Stimulated activated CD8-positive, alpha-beta memory T cell treated with anti-CD3 and anti-CD28 coated beads, Interleukin-4, amount 100 ng/mL, for 24 hours (primary cell): ENCODE data around the gene SMIM15.
"Not testable (repeated sequence)": the region's sequence is repeated elsewhere in the genome, so short reads cannot be mapped to it uniquely, and the experiment has no call there.

Experiments
- DNase-seq: peaks from one replicate; pipeline ENCODE4 v3.0.0-alpha.2; 2020; ENCODE audit warnings: low read depth

SMIM15 gene, protein sequence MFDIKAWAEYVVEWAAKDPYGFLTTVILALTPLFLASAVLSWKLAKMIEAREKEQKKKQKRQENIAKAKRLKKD

GRCh38 chr5:61162010-61162831 is at the start of gene SMIM15:
SMIM15 (minus strand) TSS chr5:61162468; CDS start chr5:61160171, 2,297 bp downstream.
- DNase-seq, result peak; percentile 73

DNA sequence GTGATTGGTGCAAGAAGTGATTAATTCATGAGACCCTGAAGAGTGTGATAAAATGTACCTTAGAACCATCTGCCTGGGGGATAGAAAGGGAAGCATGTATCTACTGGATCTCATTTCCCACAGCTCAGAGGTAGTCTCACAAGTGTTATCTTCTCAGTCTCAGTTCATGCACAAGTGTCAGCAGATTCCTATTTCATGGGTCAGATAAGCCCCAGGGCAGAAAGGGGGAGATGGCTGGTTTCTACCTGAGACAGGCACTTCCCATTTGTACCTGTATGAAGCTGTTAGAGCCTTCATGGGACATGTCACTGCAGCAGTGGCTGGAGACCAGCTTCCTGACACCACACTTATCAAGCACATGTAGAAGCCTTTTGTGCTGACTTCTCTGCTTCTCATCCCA is 45.6 kb upstream of the SMIM15 start:
- no peak for DNase-seq

DNA sequence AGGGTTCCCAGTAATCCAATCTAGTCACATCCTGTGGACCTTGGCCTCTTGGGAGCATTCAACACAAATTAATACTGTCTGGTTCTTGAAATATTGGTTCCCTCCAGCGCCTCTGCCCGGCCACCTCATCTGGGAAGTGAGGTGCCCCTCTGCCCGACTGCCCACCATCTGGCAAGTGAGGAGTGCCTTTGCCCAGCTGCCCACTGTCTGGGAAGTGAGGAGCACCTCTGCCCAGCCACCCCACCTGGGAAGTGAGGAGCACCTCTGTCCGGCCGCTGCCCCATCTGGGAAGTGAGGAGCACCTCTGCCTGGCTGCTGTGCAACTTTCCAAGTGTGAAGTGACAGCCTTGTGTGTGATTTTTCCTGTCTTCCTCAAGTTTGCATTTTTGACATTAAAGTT is 42.7 kb upstream of the SMIM15 start:
- DNase-seq, result no peak

DNA sequence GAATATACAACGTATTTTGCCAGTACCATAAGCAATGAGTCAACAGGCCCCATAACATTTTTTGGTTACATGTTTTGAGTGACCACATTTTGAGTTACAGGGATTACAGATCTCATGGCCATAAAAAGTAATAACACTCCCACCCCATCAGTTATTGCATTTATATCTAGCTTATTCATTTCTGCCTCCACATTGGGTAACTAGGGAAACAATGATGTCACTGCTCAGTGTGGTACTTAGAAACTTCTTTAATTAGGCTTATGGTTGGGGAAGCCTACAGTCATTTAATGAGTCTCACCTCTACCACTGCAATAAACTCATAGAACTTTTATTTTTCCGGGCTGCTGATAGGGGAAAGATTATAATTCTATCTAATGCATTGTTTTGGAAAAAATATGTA is 39.9 kb upstream of the SMIM15 start:
- DNase-seq, result no peak

DNA sequence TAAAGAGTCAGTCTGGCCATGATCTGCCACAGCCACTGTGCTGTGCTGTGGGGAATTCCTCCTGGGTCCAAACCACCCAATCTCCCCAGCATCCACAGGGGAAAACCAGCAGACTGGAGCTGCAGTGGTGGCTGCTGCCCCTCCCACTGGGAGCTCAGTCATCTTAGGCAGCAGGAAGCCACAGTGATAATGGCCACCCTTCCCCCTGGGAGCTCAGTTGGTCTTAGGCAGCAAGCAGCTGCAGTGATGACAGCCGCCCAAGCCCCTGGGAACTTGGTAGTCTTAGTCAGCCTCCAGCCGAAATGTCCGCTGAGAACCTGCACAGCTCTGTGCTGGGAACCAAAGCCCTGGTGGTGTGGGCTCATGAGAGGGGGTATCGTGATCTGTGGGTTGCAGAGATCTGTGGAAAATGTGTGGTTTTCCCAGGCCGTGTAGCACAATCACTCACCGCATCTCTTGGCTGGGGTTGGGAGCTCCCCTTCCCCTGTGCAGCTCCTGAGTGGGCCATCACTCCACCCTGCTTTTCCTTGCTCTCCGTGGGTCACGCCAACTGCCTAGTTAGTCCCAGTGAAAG is 38.4 kb upstream of the SMIM15 start:
- DNase-seq, result no peak

- no peak for DNase-seq
Observed at GRCh38 chr5:61198606-61199005, 36.3 kb upstream of the SMIM15 start.

GRCh38 chr5:61187826-61188225 is 25.6 kb upstream of the SMIM15 start:
- not testable (repeated sequence) for DNase-seq

GRCh38 chr5:61187352-61187751 is 25.1 kb upstream of the SMIM15 start:
- DNase-seq, result not testable (repeated sequence)

- DNase-seq, result no peak
Observed at GRCh38 chr5:61186634-61187033, 24.4 kb upstream of the SMIM15 start.

DNA sequence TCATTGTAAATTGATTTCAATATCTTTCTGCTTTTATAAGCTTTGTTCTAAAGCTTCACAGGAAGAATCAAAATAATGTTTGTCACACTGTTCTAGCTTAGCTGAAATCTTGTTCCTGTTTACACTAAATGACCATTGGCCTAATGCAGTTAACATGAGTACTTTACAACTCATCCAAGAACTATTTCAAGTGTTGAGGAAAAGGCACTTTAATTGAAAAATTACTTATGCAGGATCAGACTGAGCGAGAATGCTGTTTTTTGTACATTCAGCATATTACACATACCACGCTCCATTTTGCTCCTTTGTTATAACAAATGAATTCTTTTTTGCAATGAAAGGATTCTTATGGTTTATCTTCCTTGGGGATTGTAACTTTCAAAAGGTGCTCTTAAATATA is 22.4 kb upstream of the SMIM15 start:
- DNase-seq, result no peak

DNA sequence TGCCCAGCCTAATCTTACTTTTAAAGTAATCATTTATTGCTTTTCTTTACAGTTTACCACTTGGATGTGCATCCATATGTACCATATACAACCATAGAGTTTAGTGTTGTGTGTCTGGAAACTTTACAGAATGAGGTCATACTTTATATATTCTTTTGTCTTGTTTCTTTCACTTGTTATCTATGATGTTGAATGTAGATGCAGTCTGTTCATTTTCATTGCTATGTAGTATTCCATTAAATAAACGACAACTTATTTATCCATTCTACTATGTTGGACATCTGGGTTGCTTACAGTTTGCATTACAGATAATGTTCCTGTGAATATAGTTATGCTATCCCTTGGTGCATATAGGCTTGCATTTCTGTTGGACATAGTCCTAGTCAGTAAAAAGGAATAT is 21.3 kb upstream of the SMIM15 start:
- no peak for DNase-seq

DNA sequence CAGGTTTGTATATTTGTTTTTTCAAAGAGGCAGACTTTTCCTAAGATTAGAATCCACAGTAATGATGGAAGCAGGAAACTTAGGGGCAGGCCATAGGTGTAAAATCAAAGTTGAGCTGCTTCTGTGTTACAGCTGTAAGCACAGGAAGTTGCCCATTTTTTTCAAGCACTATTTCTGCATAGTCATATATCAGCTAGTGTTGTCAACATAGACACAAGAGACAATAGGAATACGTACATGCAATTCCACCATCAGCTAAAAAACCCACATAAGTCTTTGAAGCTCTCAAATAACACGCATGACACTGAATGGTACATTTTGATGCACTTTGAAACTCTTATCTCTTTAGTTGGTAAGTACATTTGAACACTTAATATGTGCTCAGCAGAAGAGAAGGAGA is 20.2 kb upstream of the SMIM15 start:
- DNase-seq, result no peak

GRCh38 chr5:61180886-61181285 is 18.6 kb upstream of the SMIM15 start:
- DNase-seq, result no peak

DNA sequence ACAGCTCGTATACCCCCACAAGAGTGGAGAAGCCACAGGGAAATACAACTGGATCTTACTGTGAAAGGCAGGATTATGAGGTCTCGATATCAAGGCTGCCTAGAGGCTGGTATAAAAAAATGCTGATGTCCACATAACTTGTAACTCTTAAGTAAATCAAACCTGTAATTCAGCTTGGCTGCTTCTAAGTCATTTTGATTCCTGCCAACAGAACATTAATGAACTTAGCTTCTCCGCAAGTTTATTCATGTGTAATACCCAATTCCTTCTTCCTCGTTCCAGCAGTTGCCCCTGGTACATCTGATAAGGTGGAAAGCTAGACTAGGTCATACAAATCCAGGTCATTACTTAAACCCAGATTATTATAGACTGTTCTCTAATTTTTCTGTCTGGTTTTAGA is 16.4 kb upstream of the SMIM15 start:
- DNase-seq, result no peak

- DNase-seq, result no peak
Observed at GRCh38 chr5:61177716-61178115, 15.4 kb upstream of the SMIM15 start.

DNA sequence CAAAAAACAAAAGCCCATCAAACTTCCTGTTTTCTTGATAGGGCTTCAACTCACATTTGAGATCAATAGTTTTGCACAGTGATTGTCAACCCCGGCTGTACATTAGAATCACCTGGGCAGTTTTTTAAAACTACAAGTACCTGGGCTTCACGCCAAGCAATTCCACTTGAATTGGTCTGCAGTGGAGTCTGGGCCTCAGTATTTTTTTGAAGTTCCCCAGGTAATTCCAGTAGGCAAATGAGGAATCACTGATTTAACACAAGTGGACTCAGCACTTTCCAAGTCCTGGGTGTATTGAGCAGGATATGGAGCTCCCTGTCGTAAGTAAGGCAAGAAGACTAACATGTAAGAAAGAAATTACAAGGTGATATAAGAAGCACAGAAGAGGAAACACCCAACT is 14.8 kb upstream of the SMIM15 start:
- no peak for DNase-seq

GRCh38 chr5:61176631-61177030 is 14.4 kb upstream of the SMIM15 start:
- no peak for DNase-seq

GRCh38 chr5:61171479-61171878 is 9.2 kb upstream of the SMIM15 start:
- no peak for DNase-seq

- DNase-seq, result no peak
Observed at GRCh38 chr5:61168951-61169350, 6.7 kb upstream of the SMIM15 start.

DNA sequence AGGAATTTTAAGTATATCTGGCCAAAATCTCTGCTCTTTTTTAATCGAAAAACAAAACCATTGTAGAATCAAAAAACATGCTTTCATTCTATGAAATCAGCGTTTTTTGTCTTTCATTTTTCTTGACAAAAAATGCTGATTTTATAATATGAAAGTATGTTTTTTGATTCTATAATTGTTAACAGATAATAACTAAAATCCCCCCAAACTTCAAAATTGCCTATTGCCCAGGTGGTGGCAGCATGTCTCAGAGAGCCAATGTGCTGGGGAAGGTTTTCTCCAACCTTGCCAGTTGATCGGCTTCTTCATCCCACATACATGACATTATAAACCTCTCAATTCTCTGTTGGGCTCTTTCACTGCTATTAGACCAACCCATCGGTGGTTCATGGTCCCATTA is 5.1 kb upstream of the SMIM15 start:
- DNase-seq, result no peak

DNA sequence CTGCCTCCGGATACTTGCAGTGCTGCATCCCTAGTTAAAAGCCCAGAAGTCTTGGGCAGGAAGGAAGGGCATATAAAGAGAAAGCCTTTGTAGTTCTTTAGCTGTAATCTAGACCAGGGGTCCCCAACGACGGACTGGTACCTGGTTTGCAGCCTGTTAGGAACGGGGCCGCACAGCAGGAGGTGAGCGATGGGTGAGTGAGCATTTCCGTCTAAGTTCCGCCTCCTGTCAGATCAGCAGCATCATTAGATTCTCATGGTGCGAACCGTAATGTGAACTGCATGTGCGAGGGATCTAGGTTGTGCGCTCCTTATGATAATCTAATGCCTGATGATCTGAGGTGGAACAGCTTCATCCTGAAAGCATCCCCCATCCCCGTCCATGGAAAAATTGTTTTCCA is 1.6 kb upstream of the SMIM15 start:
- DNase-seq, result no peak

- DNase-seq, result no peak
Observed at GRCh38 chr5:61162832-61163567, 732 bp upstream of the SMIM15 start.

GRCh38 chr5:61160497-61160896 is 1.8 kb downstream of the SMIM15 start:
- DNase-seq, result no peak
